HG02973 (cell line): ENCODE results near the gene ESPNL.

ENCODE experiments used
- ATAC-seq: cut with Tn5 transposase; IDR thresholded peaks from one replicate; pipeline ENCODE4 v1.9.1; 2021; ENCODE audit warnings: moderate library complexity; ENCODE audit not compliant: unreplicated experiment

Gene ESPNL

GRCh38 chr2:238097988-238098871 is 1.9 kb upstream of the ESPNL start:
- ATAC-seq = peak; percentile 54

- peak; percentile 12 for ATAC-seq
Observed at GRCh38 chr2:238098901-238099713, 1.0 kb upstream of the ESPNL start.

- ATAC-seq = no peak
Observed at GRCh38 chr2:238099714-238100048, 459 bp upstream of the ESPNL start.

DNA sequence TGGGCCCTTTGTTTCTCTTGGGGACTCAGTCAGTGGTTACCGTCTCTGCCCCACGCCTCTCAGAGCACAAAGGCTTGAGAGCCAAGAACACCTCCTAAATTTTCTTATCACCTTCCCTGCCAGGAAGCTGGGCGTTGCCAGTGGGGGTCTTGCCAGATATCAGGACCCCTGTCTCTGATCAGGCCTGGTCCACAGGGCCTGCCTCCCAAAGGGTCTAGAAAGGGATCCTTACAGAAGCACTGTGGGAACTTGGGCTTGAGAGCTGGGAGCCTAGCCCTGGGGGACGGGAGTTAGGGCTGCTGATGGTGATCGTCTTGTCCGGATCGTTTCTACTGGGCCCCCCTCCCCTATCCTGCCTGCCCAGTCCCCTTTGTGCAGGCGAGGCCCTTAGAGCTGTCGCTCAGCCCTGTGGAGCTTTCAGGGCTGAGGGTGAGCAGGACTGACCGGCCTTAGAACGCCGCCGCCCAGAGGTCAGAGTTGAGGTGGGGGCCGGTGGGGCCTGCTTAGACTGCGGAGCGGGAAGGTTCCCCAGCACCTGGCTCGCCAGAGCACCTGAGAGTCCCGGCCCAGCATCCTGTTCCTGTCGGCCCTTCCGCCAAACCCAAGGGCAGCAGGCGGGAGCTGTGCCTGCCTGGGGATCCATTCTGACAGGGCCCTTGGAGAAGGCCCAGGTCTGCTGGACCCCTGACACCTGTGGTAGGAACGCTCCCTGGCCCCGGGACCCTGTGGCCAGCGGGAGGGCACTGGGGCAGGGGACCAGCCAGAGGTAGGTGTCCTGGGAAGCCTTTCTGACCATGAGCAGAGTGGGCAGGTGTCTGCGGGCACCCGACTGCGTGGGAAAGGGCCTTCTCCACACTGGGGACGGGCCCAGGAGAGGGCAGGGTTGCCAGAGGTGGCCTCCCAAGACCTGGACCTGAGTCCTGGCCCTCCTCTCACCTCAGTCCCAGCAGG is 956 bp downstream of the ESPNL start:
- no peak for ATAC-seq

- ATAC-seq = no peak
Observed at GRCh38 chr2:238101891-238102841, 2.0 kb downstream of the ESPNL start.

DNA sequence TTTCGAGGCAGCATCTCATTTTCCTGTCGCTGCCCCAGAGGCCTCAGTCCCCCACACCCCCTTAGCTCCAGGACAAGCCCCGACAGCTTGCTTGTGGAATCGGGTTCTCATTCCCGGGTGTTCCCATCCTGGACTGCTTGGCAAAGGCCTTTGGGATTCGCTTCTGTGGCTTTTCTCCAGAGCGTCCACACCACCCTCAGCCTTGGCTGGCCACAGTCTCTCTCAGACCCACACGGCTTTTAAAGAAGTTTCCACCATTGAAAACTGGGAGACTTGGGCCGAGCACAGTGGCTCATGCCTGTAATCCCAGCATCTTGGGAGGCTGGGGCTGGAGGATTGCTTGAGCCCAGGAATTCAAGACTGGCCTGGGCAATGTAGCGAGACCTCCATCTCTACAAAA is 2.7 kb downstream of the ESPNL start:
- ATAC-seq = no peak

GRCh38 chr2:238103465-238104225 is 3.5 kb downstream of the ESPNL start:
- no peak for ATAC-seq

- ATAC-seq = no peak
Observed at GRCh38 chr2:238104226-238104690, 4.1 kb downstream of the ESPNL start.

- no peak for ATAC-seq
Observed at GRCh38 chr2:238104691-238105371, 4.7 kb downstream of the ESPNL start.

- no peak for ATAC-seq
Observed at GRCh38 chr2:238105506-238106338, 5.6 kb downstream of the ESPNL start.

- no peak for ATAC-seq
Observed at GRCh38 chr2:238106339-238106697, 6.2 kb downstream of the ESPNL start.

DNA sequence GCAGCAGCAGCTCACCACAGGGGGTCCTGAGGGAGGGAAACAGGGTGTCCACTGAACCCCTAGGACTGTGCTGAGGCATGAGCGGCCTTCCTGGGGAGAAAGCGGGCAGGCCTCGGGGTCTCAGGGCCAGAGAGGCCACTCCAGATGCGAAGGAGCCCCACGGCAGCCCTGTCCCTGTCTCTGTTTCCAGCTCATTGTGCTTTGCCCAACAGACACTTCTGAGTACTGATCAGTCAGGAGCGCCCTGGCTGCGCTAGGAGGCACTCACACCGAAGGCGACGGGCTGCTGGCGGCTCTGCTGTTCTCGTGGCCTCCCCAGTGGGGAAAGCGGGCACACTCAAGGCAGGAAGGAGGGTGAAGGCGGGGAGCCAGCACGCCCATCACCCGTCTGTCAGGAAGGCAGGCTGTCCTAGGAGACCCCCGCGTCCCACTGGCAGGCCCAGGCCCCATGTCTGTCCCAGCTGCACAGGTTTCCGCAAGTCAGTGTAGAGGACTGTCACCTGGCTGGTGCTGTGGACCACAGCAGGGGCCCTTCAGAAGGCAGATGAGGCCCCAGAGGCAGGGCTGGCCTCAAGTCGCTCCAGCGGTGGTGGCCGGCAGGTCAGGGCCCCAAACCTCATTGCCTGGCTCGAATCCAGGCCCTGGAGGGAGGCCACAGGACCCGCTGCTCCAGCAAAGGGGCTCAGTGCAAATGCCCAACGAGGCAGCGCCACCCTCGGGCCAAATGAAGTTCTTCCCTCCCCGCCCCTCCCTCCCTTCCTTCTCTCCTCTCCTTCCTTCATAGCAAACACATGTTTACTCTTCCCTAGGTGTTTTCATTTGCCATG is 6.8 kb downstream of the ESPNL start:
- ATAC-seq = peak; percentile 6

- ATAC-seq = peak; percentile 49
Observed at GRCh38 chr2:238107525-238108422, 7.6 kb downstream of the ESPNL start.

DNA sequence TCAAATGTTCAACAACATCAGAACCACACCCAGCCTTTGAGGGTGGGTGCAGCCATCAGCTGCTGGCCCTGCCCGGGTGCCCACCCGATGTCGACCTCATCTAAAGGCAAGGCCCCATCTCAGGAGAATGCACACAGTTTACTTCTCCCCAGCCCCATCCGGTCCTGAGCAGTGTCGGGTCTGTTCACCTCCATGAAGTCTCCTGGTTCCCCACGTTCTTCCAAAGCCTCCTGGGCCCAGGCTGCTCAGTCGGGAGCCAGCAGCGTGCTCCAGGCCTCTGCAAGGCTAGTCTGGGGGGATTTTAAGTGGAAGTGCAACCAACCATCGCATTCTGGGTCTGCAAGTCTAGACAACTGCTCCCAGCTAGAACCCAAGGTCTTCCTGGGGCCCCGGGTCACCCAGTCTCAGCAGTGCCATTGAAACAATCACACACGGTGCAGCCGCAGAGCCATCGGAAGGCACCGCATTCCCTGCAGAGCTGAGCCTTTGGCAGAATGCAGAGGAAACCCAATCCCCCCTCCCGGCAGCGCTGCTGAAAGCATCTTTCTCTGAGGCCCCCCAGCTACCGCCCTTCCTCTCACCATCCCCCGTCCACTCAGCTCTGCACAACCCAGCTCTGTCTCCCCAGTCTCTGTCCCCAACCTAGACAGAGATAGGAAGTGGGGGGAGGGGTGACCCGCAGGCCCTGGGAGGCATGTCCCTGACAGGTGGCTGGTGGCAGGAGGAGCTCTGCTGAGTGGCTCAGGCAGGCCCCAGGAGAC is 8.5 kb downstream of the ESPNL start:
- ATAC-seq = no peak

- no peak for ATAC-seq
Observed at GRCh38 chr2:238113611-238114010, 13.5 kb downstream of the ESPNL start.
